ENCODE measurements around the gene BPI.
"Not testable (repeated sequence)": the region's sequence is repeated elsewhere in the genome, so short reads cannot be mapped to it uniquely, and the experiment has no call there.

BPI gene

GRCh38 chr20:38303908-38304379 lies at the start of gene BPI:
Gene BPI (plus strand): TSS chr20:38304156. CDS start chr20:38304224, 68 bp downstream.
- DNase-seq, result peak; percentile 54

- DNase-seq, result not testable (repeated sequence)
These were observed 49.3 kb upstream of the BPI start for GRCh38 chr20:38254621-38255020.

GRCh38 chr20:38255393-38255792 lies 48.6 kb upstream of the BPI start:
- no peak for DNase-seq

GRCh38 chr20:38256021-38256420 lies 47.9 kb upstream of the BPI start:
- DNase-seq, result no peak

- no peak for DNase-seq
These were observed 47.0 kb upstream of the BPI start for GRCh38 chr20:38256966-38257365.

- no peak for DNase-seq
These were observed 45.3 kb upstream of the BPI start for GRCh38 chr20:38258545-38259215.

GRCh38 chr20:38260025-38260377 lies 44.0 kb upstream of the BPI start:
- no peak for DNase-seq

- no peak for DNase-seq
These were observed 43.4 kb upstream of the BPI start, which contains the start of gene KIAA1755 for GRCh38 chr20:38260378-38261053. Gene KIAA1755 (minus strand): TSS chr20:38260735. CDS start chr20:38260500, 235 bp downstream.

GRCh38 chr20:38261054-38261390 lies 42.9 kb upstream of the BPI start:
- DNase-seq, result no peak

- DNase-seq, result no peak
These were observed 41.0 kb upstream of the BPI start for GRCh38 chr20:38262931-38263330.

- no peak for DNase-seq
These were observed 37.5 kb upstream of the BPI start for GRCh38 chr20:38266426-38266825.

GRCh38 chr20:38267296-38267695 lies 36.7 kb upstream of the BPI start:
- DNase-seq, result no peak

GRCh38 chr20:38267901-38268514 lies 35.9 kb upstream of the BPI start:
- DNase-seq, result no peak

GRCh38 chr20:38269040-38269439 lies 34.9 kb upstream of the BPI start:
- DNase-seq, result no peak

GRCh38 chr20:38269715-38270114 lies 34.2 kb upstream of the BPI start:
- DNase-seq, result no peak

- DNase-seq, result peak; percentile 98
These were observed 32.9 kb upstream of the BPI start for GRCh38 chr20:38270869-38271605.

GRCh38 chr20:38271608-38272120 lies 32.3 kb upstream of the BPI start:
- DNase-seq, result no peak

- DNase-seq, result peak; percentile 62
These were observed 31.6 kb upstream of the BPI start for GRCh38 chr20:38272398-38272797.

GRCh38 chr20:38272961-38273360 lies 31.0 kb upstream of the BPI start:
- peak; percentile 55 for DNase-seq

GRCh38 chr20:38275815-38276550 lies 28.0 kb upstream of the BPI start:
- DNase-seq, result peak; percentile 93

- DNase-seq, result no peak
These were observed 26.7 kb upstream of the BPI start for GRCh38 chr20:38277285-38277684.

- no peak for DNase-seq
These were observed 26.3 kb upstream of the BPI start for GRCh38 chr20:38277691-38278090.

All from fibroblast of skin of right biceps (primary cell).